HUES6 (cell line): ENCODE results near the gene GRWD1.

Experiments used
- H3K27ac ChIP-seq: 2 replicates; pipeline ENCODE4 v1.7.0; 2013; ENCODE audit warnings: low read depth, mild to moderate bottlenecking, low read length, inconsistent platforms
- H3K27me3 ChIP-seq: 2 replicates; pipeline ENCODE4 v1.6.1; 2013; ENCODE audit warnings: low read length; ENCODE audit not compliant: control insufficient read depth, insufficient read depth
- H3K36me3 ChIP-seq: 2 replicates; pipeline ENCODE4 v1.6.1; 2013; ENCODE audit warnings: low read length; ENCODE audit not compliant: control insufficient read depth, insufficient read depth
- H3K4me1 ChIP-seq: 2 replicates; pipeline ENCODE4 v1.6.1; 2013; ENCODE audit warnings: low read length; ENCODE audit not compliant: control insufficient read depth, insufficient read depth
- H3K4me3 ChIP-seq: 2 replicates; pipeline ENCODE4 v1.5.1; 2013; ENCODE audit warnings: low read depth, low read length
- H3K9ac ChIP-seq: one replicate; pipeline ENCODE4 v1.6.1; 2013; ENCODE audit warnings: mild to moderate bottlenecking, low read length
- H3K9me3 ChIP-seq: 2 replicates; pipeline ENCODE4 v1.6.1; 2013; ENCODE audit warnings: low read depth, low read length; ENCODE audit not compliant: control insufficient read depth, insufficient read depth

GRWD1 gene

DNA sequence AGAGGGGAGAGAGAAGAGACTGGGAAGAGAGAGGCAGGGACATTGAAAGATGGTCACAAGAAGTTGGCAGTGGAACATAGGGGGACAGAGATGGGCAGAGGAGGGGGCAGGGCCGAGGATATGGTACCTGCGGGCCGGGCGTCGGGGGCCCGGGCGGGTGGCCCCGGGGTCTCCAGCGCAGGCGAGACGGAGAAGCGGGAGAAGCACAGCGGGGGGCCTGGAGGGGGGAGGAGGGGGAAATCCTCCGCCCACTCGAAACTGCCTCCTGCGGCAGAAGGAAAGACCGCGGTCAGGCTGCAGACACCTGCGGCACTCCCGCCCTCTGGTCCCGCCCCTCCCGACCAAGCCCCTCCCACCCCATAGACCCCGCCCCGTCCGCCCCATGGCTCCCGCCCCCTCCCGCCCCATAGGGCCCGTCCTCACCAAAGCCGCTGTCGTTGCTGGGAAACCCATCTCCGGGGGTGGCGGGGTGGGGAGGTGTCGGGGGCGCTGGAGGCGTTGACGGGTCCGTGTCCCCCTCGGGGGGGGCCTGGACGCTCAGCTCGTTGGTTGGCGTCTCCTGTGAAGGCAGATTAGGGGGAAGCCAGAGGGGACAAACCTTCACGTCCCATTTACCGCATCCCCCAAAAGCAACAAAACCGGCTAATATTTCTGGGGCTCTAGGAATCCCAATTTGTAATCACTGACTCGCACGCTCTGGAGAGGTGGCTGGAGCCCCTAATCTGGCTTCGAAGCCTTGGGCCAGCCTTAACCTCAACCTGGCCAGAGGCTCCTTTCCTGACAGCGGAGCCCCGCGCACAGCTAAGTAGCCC is 45.4 kb downstream of the GRWD1 start:
- Histone ChIP-seq H3K9me3 (no peaks in the 10 kb centered on the region), H3K9ac (peak overlapping the region; percentile 55), H3K27ac (peak overlapping the region; percentile 6; the same call in 1 of the 2 replicates), H3K4me3 (peak overlapping the region; percentile 66), H3K36me3 (no peaks in the 10 kb centered on the region), H3K4me1 (peaks cover 25% of the 10 kb centered on the region), H3K27me3 (peaks cover 4% of the 10 kb centered on the region; the same call in 1 of the 2 replicates)

DNA sequence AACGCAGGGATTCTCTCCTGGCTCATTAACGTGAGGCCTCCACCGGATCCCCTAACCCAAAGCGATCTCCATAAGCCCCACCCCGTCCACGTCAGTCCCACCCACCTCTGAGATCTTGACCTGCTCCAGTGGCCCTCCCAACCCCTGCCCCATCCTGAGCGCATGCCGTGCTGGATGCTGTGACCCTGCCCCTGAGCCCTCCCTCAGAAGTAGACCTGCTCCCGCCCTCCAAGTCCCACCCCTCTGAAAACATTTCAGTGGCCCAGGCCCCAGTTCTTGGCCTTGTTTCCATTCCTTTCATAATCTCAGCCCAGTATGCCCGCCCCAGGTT is 46.0 kb downstream of the GRWD1 start:
- Histone ChIP-seq H3K4me3 (peak overlapping the region; percentile 66), H3K27ac (no peak overlapping the region), H3K27me3 (peaks cover 4% of the 10 kb centered on the region; the same call in 1 of the 2 replicates), H3K4me1 (peaks cover 25% of the 10 kb centered on the region), H3K36me3 (no peaks in the 10 kb centered on the region), H3K9ac (peak overlapping the region; percentile 34), H3K9me3 (no peaks in the 10 kb centered on the region)

DNA sequence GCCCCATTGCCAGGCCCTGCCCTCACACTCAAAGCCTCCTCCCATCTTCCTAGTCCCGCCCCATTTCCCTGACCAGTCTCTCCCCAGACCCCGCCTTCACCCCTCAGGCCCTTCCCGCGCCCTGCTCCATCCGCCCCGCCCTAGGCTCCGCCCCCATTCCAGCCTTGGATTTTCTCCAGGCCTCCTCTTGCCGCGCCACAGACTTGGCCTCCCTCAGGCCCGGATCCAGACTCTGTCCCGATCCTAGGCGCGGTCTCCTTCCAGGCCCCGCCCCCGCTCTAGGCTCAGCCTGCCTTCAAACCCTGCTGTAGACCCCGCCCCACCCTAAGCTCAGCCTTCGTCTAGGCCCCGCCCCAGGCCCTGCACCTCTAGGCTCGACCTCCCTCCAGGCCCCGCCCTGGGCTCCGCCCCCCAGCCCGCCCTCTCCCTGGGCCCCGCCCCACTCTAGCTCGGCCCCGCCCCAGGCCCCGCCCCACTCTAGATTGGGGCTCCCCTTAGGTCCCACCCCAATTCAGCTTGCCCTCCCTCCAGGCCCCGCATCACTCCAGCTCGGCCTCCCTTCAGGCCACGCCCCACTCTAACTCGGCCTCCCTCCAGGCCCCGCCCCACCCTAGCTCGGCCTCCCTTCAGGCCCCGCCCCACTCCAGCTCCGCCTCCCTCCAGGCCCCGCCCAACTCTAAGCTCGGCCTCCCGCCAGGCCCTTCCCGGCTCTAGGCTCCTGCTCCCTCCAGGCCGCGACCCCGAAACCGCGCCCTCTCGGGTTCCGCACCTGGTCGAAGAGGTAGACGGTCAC is 47.3 kb downstream of the GRWD1 start:
- peak overlapping the region; percentile 59 for H3K9ac ChIP-seq

DNA sequence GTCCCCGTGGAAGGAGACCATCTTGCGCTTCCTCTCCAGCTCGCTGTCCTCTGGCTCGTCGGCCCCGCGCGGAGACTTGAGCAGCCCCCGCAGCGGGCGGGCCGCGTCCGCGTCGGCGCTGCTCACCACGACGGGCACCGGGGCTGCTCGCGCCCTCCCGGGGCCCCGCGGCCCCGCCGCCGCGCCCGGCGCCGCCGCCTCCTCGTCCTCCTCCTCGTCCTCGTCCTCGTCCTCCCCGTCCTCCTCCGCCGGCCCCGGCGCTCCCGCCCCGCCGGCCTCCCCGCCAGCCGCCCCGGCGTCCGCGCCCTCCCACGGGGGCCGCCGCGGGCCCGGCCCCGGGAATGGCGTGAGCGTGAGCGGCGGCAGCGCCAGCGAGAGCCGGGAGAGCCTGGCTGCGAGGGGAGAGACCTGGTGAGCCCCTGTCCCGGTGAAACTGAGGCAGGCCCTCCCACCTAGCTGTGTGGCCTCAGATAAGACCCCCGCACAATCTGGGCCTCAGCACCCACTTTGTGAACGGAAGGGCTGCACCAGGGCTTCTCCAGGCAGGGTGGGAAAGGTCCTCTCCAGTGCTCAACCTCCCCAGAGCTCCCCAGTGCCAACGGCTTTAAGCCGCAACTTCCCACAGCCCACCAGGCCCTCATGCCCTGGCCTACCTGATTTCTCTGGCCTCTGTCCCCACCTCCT is 48.1 kb downstream of the GRWD1 start:
- Histone ChIP-seq H3K9ac (peak overlapping the region; percentile 59), H3K4me3 (peak overlapping the region; percentile 81), H3K9me3 (no peaks in the 10 kb centered on the region), H3K36me3 (no peaks in the 10 kb centered on the region), H3K4me1 (peaks cover 25% of the 10 kb centered on the region), H3K27me3 (peaks cover 4% of the 10 kb centered on the region; the same call in 1 of the 2 replicates), H3K27ac (no peak overlapping the region)

More for the DNA sequence above, 47.3 kb downstream of the GRWD1 start:
- no peaks in the 10 kb centered on the region for H3K9me3 ChIP-seq
- no peaks in the 10 kb centered on the region for H3K36me3 ChIP-seq
- H3K27me3 ChIP-seq = peaks cover 4% of the 10 kb centered on the region; the same call in 1 of the 2 replicates
- peak overlapping the region; percentile 81 for H3K4me3 ChIP-seq
- H3K4me1 ChIP-seq = peaks cover 25% of the 10 kb centered on the region
- peak overlapping the region; percentile 65; the same call in 1 of the 2 replicates for H3K27ac ChIP-seq

DNA sequence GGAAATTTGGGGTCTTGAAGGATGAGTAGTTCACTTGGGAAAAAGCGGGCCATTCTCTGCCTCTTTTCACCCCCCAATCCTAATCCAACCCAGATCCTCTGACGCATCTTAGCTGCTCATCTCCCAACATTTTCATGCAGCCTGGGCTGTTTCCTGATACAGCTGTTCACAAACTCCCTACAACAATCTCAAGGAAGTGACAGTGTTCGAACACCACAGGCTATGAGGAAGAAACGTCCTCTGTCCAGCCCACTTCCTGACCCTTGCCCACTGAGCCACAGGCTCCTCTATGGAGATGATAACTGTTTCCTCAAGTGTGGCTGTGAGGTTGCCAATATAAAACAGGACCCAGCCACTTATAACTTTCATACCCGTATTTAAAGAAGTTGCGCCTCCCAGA is 49.6 kb downstream of the GRWD1 start:
- Histone ChIP-seq H3K36me3 (no peaks in the 10 kb centered on the region), H3K27me3 (peaks cover 4% of the 10 kb centered on the region; the same call in 1 of the 2 replicates), H3K9ac (no peak overlapping the region), H3K4me1 (peaks cover 22% of the 10 kb centered on the region), H3K27ac (no peak overlapping the region), H3K4me3 (no peak overlapping the region), H3K9me3 (no peaks in the 10 kb centered on the region)

DNA sequence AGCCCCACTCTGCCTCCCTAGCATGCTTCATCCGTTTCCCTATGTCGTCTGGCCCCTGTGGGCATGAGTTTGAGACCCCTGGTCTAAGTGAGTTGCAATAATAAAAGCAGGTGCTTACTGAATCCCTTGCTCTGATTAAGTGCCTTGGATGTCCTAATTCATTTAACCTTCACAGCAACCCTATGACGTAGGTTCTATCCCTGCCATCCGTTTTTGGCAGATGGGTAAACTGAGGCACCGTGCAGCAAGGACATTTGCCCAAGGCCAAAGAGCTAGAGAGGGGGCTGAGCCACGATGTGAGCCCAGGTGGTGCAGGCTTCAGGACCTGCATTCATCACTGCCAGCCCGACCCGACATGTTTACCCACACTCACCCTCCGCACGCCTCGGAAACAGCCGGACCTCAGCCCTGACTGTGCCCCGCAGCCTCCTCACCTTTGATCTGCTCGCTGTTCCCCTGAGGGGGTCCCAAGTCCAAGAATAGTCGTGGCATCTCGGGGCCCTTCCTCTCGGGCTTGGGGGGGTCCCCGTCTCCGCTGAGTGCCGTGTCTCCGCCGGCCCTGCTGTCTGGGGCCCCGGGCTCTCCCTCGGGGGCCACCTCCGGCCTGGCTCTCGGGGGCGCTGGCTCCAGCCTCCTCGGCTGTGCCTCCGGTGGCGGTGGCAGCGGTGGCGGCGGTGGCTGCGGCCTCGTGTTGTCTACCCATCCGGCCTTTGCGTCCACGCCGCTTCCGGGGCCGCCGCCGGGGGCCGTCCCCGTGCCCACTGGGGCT is 51.4 kb downstream of the GRWD1 start:
- Histone ChIP-seq H3K9me3 (no peaks in the 10 kb centered on the region), H3K4me3 (no peak overlapping the region), H3K36me3 (no peaks in the 10 kb centered on the region), H3K4me1 (peaks cover 17% of the 10 kb centered on the region), H3K9ac (no peak overlapping the region), H3K27ac (no peak overlapping the region), H3K27me3 (no peaks in the 10 kb centered on the region; the same call in 1 of the 2 replicates)

DNA sequence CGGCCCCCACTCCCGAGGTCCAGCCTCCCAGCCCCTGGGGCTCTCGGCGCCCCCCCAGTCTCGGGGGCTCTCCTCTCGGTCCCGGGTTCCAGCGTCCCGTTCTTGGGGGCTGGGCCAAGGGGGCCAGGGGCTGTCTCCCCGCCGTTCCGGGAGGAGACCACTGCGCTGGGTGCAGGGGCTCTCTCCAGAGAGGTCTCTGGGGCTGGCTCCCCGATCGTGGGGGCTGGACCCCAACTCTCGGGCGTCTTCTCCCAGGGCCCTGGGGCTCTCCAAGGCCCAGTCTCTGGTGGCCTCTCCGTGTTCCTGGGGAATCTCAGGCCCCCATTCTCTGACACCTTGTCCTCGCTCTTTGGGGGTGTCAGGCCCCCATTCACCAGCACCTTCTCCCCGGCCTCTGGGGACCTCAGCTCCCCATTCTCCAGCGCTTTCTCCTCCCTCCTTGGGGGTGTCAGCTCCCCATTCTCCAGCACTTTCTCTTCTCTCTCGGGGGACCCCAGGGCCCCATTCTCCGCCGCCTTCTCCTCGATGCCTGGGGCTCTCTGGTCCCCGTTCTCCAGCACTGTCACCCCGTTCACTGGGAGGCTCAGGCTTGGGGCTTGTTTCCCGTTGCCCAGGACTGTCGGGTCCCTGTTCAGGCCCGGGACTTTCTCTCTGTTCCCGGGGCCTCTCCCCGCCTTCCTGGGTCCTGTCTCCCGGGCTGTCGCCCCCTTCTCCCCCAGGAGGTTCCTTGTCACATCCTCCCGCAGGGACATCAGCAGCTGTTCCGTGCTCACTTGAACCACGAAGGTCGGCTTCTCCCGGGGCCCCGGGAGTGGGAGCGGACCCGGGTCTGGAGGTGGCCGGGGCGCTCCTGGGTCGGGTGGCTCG is 52.2 kb downstream of the GRWD1 start:
- H3K36me3 ChIP-seq = no peaks in the 10 kb centered on the region
- peaks cover 17% of the 10 kb centered on the region for H3K4me1 ChIP-seq
- H3K27ac ChIP-seq = no peak overlapping the region
- H3K9me3 ChIP-seq = no peaks in the 10 kb centered on the region
- no peaks in the 10 kb centered on the region; the same call in 1 of the 2 replicates for H3K27me3 ChIP-seq
- no peak overlapping the region for H3K4me3 ChIP-seq
- no peak overlapping the region for H3K9ac ChIP-seq

DNA sequence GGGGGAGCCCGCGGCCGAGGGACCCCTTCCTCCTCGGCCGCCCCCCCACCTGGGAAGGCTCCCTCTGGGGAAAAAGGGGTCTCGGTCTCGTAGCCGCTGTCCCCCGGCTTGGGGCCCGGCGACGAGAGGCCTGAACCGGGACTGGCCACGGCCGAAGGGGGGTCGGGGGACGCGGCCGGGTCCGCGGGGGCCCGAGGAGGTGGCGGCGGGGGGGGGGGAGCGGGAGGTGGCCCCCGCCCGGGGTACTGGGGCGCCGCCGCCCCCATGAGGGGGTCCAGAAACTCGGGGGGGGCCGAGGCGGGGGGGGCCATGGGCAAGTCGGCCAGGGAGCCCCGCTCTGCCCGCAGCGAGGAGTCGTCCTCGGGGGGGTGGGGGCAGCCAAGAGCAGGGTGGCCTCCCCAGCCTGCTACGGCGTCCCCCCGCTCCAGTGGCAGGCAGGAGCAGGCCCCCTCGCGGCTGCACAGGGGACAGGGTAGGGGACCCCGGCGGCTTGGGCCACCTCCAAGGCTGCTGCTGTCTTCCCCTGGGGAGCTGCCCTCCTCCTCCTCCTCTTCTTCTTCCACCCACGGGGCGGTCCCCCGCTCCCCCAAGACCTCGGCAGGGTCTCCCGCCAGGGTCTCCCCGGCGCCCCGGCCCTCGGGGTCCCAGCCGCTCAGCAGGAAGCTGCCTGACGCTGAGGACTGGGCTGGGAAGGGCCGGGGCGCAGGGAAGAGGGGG is 53.0 kb downstream of the GRWD1 start:
- no peaks in the 10 kb centered on the region for H3K9me3 ChIP-seq
- H3K4me3 ChIP-seq = no peak overlapping the region
- peaks cover 17% of the 10 kb centered on the region for H3K4me1 ChIP-seq
- H3K27me3 ChIP-seq = no peaks in the 10 kb centered on the region; the same call in 1 of the 2 replicates
- no peaks in the 10 kb centered on the region for H3K36me3 ChIP-seq
- no peak overlapping the region for H3K27ac ChIP-seq
- H3K9ac ChIP-seq = no peak overlapping the region

DNA sequence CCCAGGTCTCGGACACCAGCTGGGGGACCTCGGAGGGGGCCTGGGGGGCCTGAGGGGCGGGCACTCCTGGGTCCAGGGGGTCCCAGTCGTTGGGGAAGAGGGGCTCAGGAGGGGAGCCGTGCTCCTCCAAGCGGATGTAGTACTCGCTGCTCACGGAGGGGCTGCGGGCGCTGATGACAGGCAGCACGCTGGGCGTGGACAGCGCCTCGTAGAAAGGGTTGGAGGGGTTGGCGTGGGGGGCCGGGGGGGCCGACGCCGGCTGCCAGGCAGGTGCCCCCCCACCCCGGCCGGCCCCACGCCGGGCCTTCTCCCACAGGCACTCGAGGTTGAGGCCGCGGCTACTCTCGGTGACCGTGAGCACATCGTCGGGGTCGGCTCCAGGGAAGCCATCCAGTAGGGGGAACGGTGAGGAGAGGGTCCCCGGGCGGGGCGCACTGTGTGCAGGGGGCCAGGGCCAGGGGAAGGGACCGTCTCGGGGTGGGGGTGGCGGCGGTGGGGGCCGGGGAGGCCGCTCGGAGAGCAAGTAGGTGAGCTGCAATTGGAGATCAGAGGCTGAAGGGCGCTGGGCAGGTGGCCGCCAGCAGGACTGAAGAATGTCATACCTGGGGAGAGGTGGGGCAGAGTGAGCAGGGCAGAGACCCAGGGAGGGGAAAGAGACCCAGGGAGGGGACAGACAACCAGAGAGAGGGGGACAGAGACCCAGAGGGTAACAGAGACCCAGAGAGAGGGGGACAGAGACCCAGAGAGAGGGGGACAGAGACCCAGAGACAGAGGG is 53.7 kb downstream of the GRWD1 start:
- Histone ChIP-seq H3K27ac (no peak overlapping the region), H3K9ac (no peak overlapping the region), H3K9me3 (no peaks in the 10 kb centered on the region), H3K4me1 (peaks cover 12% of the 10 kb centered on the region), H3K4me3 (no peak overlapping the region), H3K27me3 (no peaks in the 10 kb centered on the region; the same call in 1 of the 2 replicates), H3K36me3 (no peaks in the 10 kb centered on the region)
